ENCODE data around the gene COG5. TPM values are rescaled to one million over a fixed set of nuclear protein-coding genes. Genes with fewer than 3 reads are reported as not detected.

Gene COG5
- polyA plus RNA-seq, 3 donors = 12.7 to 29.0 (median 28.1) TPM

GRCh38 chr7:107394276-107394675 is 169.4 kb downstream of the COG5 start:
- intact Hi-C loops (cut with micrococcal nuclease) = no loop called here
- no peak for DNase-seq
- no CpG with 5 or more reads among the region's 1 CpG for WGBS (ENCODE audit: insufficient coverage)
- H3K9me3 ChIP-seq (replicated peaks in 1 of 2; ENCODE audit: control insufficient read depth in 1 of 2, insufficient read depth in 1 of 2, low read length in 2 of 2) = no peaks in the 10 kb centered on the region
- Mint-ChIP-seq H3K4me1 (peaks cover 2% of the 10 kb centered on the region), H3K27me3 (ENCODE audit: low read depth in 3 of 3) (no peaks in the 10 kb centered on the region), H3K36me3 (peaks cover 7 to 8% of the 10 kb centered on the region in 2 donors), H3K4me3 (no peak overlapping the region), H3K9me3 (peaks cover 0 to 2% (median 0%) of the 10 kb centered on the region in 7 donors), H3K27ac (no peak overlapping the region)
- no peak overlapping the region for H3K4me2 ChIP-seq (replicated peaks; ENCODE audit: extremely low read depth, low read length, poor library complexity, severe bottlenecking)
- H3K79me2 ChIP-seq (ENCODE audit: insufficient read depth, low read length) = no peaks in the 10 kb centered on the region
- H4K20me1 ChIP-seq (ENCODE audit: insufficient read depth, low read length) = no peaks in the 10 kb centered on the region
- H3K27ac ChIP-seq (ENCODE audit: low read depth in 1 of 2, low read length in 2 of 2) = no peak overlapping the region
- no peak overlapping the region for H3K4me3 ChIP-seq (replicated peaks in 1 of 3; ENCODE audit: low read depth in 2 of 3, low read length in 3 of 3)
- TF ChIP-seq, protein P1, sequence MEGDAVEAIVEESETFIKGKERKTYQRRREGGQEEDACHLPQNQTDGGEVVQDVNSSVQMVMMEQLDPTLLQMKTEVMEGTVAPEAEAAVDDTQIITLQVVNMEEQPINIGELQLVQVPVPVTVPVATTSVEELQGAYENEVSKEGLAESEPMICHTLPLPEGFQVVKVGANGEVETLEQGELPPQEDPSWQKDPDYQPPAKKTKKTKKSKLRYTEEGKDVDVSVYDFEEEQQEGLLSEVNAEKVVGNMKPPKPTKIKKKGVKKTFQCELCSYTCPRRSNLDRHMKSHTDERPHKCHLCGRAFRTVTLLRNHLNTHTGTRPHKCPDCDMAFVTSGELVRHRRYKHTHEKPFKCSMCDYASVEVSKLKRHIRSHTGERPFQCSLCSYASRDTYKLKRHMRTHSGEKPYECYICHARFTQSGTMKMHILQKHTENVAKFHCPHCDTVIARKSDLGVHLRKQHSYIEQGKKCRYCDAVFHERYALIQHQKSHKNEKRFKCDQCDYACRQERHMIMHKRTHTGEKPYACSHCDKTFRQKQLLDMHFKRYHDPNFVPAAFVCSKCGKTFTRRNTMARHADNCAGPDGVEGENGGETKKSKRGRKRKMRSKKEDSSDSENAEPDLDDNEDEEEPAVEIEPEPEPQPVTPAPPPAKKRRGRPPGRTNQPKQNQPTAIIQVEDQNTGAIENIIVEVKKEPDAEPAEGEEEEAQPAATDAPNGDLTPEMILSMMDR (IDR thresholded peaks at IDR 0.05) = no peak
- H3K27me3 ChIP-seq (ENCODE audit: control insufficient read depth in 2 of 2, insufficient read depth in 2 of 2, low read length in 2 of 2) = no peaks in the 10 kb centered on the region
- H2AFZ ChIP-seq (ENCODE audit: insufficient read depth, low read depth, low read length, poor library complexity, severe bottlenecking) = no peak overlapping the region
- no peaks in the 10 kb centered on the region for H3K4me1 ChIP-seq (ENCODE audit: control insufficient read depth in 1 of 2, insufficient read depth in 2 of 2, low read length in 2 of 2)
- no peak overlapping the region for H3K9ac ChIP-seq (ENCODE audit: insufficient read depth, low read length, poor library complexity, severe bottlenecking)
- no peaks in the 10 kb centered on the region for H3K36me3 ChIP-seq (replicated peaks in 1 of 2; ENCODE audit: control insufficient read depth in 1 of 2, insufficient read depth in 2 of 2, low read length in 2 of 2)

GRCh38 chr7:107392830-107393229 is 170.9 kb downstream of the COG5 start:
- intact Hi-C loops (cut with micrococcal nuclease) = no loop called here
- no peak overlapping the region for H3K4me2 ChIP-seq (replicated peaks; ENCODE audit: extremely low read depth, low read length, poor library complexity, severe bottlenecking)
- Mint-ChIP-seq H3K4me3 (no peak overlapping the region), H3K27me3 (ENCODE audit: low read depth in 3 of 3) (no peaks in the 10 kb centered on the region), H3K4me1 (peaks cover 2% of the 10 kb centered on the region), H3K27ac (no peak overlapping the region), H3K9me3 (peaks cover 0 to 2% (median 0%) of the 10 kb centered on the region in 7 donors), H3K36me3 (peaks cover 3% of the 10 kb centered on the region in 2 donors)
- no peaks in the 10 kb centered on the region for H3K9me3 ChIP-seq (replicated peaks in 1 of 2; ENCODE audit: control insufficient read depth in 1 of 2, insufficient read depth in 1 of 2, low read length in 2 of 2)
- H3K36me3 ChIP-seq (replicated peaks in 1 of 2; ENCODE audit: control insufficient read depth in 1 of 2, insufficient read depth in 2 of 2, low read length in 2 of 2) = no peaks in the 10 kb centered on the region
- H2AFZ ChIP-seq (ENCODE audit: insufficient read depth, low read depth, low read length, poor library complexity, severe bottlenecking) = no peak overlapping the region
- no peaks in the 10 kb centered on the region for H3K79me2 ChIP-seq (ENCODE audit: insufficient read depth, low read length)
- no peaks in the 10 kb centered on the region for H4K20me1 ChIP-seq (ENCODE audit: insufficient read depth, low read length)
- H3K27ac ChIP-seq (ENCODE audit: low read depth in 1 of 2, low read length in 2 of 2) = no peak overlapping the region
- DNase-seq = no peak
- H3K9ac ChIP-seq (ENCODE audit: insufficient read depth, low read length, poor library complexity, severe bottlenecking) = no peak overlapping the region
- WGBS (ENCODE audit: insufficient coverage) = no CpG with 5 or more reads among the region's 3 CpGs
- no peaks in the 10 kb centered on the region for H3K4me1 ChIP-seq (ENCODE audit: control insufficient read depth in 1 of 2, insufficient read depth in 2 of 2, low read length in 2 of 2)
- no peaks in the 10 kb centered on the region for H3K27me3 ChIP-seq (ENCODE audit: control insufficient read depth in 2 of 2, insufficient read depth in 2 of 2, low read length in 2 of 2)
- no peak overlapping the region for H3K4me3 ChIP-seq (replicated peaks in 1 of 3; ENCODE audit: low read depth in 2 of 3, low read length in 3 of 3)
- TF ChIP-seq, protein P1 (IDR thresholded peaks at IDR 0.05) = no peak
